GM19397 (cell line): ENCODE results near the gene ANGPTL5.
"Not testable (repeated sequence)": the region's sequence is repeated elsewhere in the genome, so short reads cannot be mapped to it uniquely, and the experiment has no call there.

ENCODE experiments used
- ATAC-seq: cut with Tn5 transposase; IDR thresholded peaks from one replicate; pipeline ENCODE4 v1.9.1; 2021; ENCODE audit warnings: mild to moderate bottlenecking, moderate library complexity; ENCODE audit not compliant: unreplicated experiment

Gene ANGPTL5

GRCh38 chr11:101894505-101894904 is 21.8 kb downstream of the ANGPTL5 start:
- ATAC-seq, result no peak

GRCh38 chr11:101889767-101890166 is 26.6 kb downstream of the ANGPTL5 start:
- ATAC-seq, result no peak

- no peak for ATAC-seq
Observed at GRCh38 chr11:101885631-101886030, 30.7 kb downstream of the ANGPTL5 start.

GRCh38 chr11:101881586-101881985 is 34.7 kb downstream of the ANGPTL5 start:
- no peak for ATAC-seq

- no peak for ATAC-seq
Observed at GRCh38 chr11:101880222-101880621, 36.1 kb downstream of the ANGPTL5 start.

GRCh38 chr11:101872171-101872882 is 44.0 kb downstream of the ANGPTL5 start:
- ATAC-seq, result no peak

GRCh38 chr11:101870510-101870909 is 45.8 kb downstream of the ANGPTL5 start:
- ATAC-seq, result no peak

- ATAC-seq, result no peak
Observed at GRCh38 chr11:101867951-101868350, 48.4 kb downstream of the ANGPTL5 start.

GRCh38 chr11:101866619-101867491 is 49.5 kb downstream of the ANGPTL5 start:
- no peak for ATAC-seq

GRCh38 chr11:101864098-101864497 is 52.2 kb downstream of the ANGPTL5 start:
- ATAC-seq, result no peak

GRCh38 chr11:101863361-101863760 is 53.0 kb downstream of the ANGPTL5 start:
- no peak for ATAC-seq

- no peak for ATAC-seq
Observed at GRCh38 chr11:101862391-101863233, 53.7 kb downstream of the ANGPTL5 start.

- peak; percentile 58 for ATAC-seq
Observed at GRCh38 chr11:101860696-101861427, 55.5 kb downstream of the ANGPTL5 start.

GRCh38 chr11:101852260-101852659 is 64.1 kb downstream of the ANGPTL5 start:
- not testable (repeated sequence) for ATAC-seq

- no peak for ATAC-seq
Observed at GRCh38 chr11:101848262-101848661, 68.1 kb downstream of the ANGPTL5 start.

GRCh38 chr11:101844608-101845007 is 71.7 kb downstream of the ANGPTL5 start:
- ATAC-seq, result no peak

- no peak for ATAC-seq
Observed at GRCh38 chr11:101840704-101841103, 75.6 kb downstream of the ANGPTL5 start.
